Activated naive CD4-positive, alpha-beta T cell treated with anti-CD3 and anti-CD28 coated beads, Interleukin-2, amount 50 U/mL, for 72 hours (primary cell): ENCODE measurements around the gene PAX7. TPM values are rescaled to one million over a fixed set of nuclear protein-coding genes. Genes with fewer than 3 reads are reported as not detected.

Source experiments
- total RNA-seq, 2 donors: library from RNA; stranded (reverse); gene quantifications; one replicate each; pipeline ENCODE4 v1.2.3, GENCODE V29; 2022

Gene PAX7
- total RNA-seq, 2 donors from 2014 or later = not detected

Other genes with a start within 250 kb of the PAX7 start
- not detected for gene KLHDC7A, start 149.9 kb upstream of the PAX7 start, total RNA-seq
- not detected for gene TAS1R2, start 228.8 kb downstream of the PAX7 start, total RNA-seq